Measurements from ENCODE around the gene EPB41L1.

EPB41L1 gene

GRCh38 chr20:36266189-36266588, 111.6 kb downstream of the EPB41L1 start:
- no peak for DNase-seq

- no peak for DNase-seq
Observed at GRCh38 chr20:36267605-36268381, 113.3 kb downstream of the EPB41L1 start.

- DNase-seq: no peak
Observed at GRCh38 chr20:36268440-36269342, 114.2 kb downstream of the EPB41L1 start.

GRCh38 chr20:36269507-36269906, 115.0 kb downstream of the EPB41L1 start:
- no peak for DNase-seq

GRCh38 chr20:36270744-36271638, 116.5 kb downstream of the EPB41L1 start:
- no peak for DNase-seq

GRCh38 chr20:36271639-36272546, 117.4 kb downstream of the EPB41L1 start:
- DNase-seq: no peak

GRCh38 chr20:36272547-36273220, 118.1 kb downstream of the EPB41L1 start:
- peak; percentile 4 for DNase-seq

- DNase-seq: peak; percentile 23
Observed at GRCh38 chr20:36273414-36274180, 119.1 kb downstream of the EPB41L1 start.

GRCh38 chr20:36274181-36274841, 119.8 kb downstream of the EPB41L1 start:
- DNase-seq: peak; percentile 15

- peak; percentile 0 for DNase-seq
Observed at GRCh38 chr20:36275011-36275410, 120.5 kb downstream of the EPB41L1 start.

- DNase-seq: peak; percentile 16
Observed at GRCh38 chr20:36275441-36276189, 121.1 kb downstream of the EPB41L1 start.

- peak; percentile 14 for DNase-seq
Observed at GRCh38 chr20:36277546-36277945, 123.0 kb downstream of the EPB41L1 start.

- DNase-seq: peak; percentile 2
Observed at GRCh38 chr20:36279362-36279761, 124.8 kb downstream of the EPB41L1 start.

- DNase-seq: peak; percentile 4
Observed at GRCh38 chr20:36279776-36280175, 125.2 kb downstream of the EPB41L1 start.

- DNase-seq: peak; percentile 10
Observed at GRCh38 chr20:36281785-36282380, 127.3 kb downstream of the EPB41L1 start.

Data from stimulated activated CD8-positive, alpha-beta memory T cell treated with anti-CD3 and anti-CD28 coated beads, Interleukin-4, amount 100 ng/mL, for 48 hours (primary cell).